GM19043 (cell line): ENCODE measurements around the gene CATSPERE.
A peak's percentile ranks its signal among the peaks of the same experiment; 100 is the strongest.

ENCODE experiments used
- ATAC-seq: cut with Tn5 transposase; IDR thresholded peaks from one replicate; pipeline ENCODE4 v1.9.1; 2021; ENCODE audit warnings: low read depth; ENCODE audit not compliant: unreplicated experiment

Gene CATSPERE

DNA sequence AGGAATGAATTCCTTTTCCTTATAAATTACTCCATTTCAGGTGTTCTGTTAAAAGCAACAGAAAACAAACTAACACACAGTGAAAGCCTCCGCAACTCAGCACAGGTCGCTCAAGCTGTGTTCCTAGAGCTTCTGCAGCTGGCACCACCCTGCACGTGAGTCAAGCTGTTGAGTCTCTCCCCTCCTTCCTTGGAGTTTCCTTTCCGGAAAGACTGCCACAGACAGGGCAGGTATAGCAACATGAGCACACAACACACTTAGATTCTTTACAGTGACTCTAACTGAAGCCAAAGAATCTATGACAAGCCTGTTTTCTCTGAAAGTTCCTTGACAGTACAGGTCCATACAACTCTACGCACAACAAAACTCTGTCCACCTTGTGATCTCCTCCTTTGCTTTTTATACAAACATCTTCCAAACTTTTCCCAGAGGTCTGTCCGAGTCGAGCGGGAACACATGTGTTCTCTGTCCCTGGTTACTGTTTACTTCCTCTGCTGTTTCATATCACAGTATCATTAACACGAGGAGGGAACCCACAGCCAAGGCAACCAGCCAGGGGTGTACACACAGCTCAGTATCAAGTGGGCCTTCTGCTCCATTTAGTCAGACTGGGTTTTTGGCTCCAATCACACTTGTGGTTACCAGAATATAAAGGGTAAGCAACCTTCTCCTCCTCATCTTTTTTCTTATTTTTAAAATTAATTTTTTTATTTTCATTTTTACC, 153.2 kb downstream of the CATSPERE start:
- no peak for ATAC-seq

DNA sequence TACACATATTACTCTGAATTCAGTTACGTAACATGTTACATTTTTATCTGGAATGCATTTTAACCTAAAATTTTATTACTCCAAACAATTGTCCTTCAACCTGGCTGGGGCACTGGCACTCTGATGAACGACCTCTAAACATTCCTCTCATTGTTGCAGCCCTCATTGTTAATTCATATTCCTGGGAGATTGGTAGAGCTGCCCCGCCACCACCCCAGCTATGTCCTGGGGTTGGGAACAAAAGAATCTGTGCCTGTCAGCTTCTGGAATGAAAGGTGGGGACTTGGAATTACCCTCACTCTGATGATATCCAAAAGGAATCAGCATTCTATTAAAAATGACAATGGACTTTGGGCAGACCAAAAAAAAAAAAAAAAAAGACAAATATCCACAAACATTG, 153.8 kb downstream of the CATSPERE start:
- no peak for ATAC-seq

DNA sequence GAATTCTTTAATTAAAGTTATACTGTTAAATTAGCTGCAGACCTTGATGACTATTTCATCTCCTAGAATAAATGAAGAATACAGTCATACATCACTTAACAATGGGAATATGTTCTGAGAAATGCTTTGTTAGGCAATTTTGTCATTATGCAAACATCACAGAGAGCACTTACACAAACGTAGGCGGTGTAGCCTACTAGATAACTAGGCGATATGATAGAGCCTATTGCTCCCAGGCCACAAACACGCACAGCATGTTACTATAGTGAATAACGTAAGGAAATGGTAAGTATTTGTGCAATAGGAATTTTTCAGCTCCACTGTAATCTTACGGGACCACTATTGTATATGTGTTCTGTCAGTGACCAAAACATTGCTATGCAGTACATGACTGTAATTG, 154.2 kb downstream of the CATSPERE start:
- ATAC-seq, result no peak

DNA sequence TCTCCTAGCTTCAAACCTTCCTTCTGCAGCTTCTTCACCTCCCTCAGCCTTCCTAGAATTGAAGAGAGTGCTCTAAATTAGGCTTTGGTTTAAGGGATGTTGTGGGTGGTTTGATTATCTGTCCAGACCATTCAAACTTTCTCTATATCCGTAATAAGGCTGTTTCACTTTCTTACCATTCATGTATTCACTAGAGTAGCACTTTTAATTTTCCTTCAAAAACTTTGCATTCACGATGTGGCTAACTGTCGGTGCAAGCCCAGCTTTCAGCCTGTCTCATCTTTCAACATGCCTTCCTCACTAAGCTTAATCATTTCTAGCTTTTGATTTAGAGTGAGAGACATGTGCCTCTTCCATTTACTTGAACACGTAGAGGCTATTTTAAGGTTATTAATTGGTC, 165.6 kb downstream of the CATSPERE start:
- no peak for ATAC-seq

DNA sequence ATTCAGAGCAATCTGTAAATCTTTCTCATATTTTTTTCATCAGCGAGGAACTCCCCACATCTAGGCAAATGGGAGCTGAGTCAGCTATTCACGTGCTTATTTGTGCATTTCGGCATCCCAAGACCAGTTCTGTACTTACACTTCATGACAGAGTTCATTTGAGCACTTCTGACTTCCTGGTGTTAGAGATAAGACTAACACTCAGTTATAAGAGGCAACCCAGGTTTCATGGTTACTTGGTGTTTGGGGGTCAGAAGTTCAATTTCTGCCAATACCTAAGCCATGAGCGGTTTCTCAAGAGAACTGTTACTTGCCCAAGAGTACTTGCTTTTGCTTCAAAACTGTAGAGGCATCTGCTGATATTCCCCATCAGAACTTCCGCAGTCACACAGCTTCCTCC, 167.7 kb downstream of the CATSPERE start:
- no peak for ATAC-seq

DNA sequence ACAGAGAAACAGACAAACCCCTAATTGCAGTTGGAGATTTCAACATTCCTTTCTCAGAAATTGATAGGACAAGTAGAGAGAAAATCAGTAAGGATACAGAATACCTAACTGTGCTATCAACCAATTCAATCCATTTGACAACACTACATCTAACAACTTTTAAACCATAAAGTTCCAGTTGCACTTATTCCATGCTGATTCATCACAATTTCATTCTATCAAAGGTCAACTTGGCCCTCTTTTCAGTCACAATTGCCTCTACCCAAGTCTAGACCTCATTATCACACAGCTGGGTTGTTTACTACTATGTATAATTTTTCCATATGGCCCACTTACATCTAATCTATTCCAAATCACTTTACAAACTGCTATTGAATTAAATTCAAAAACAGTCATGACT, 172.1 kb downstream of the CATSPERE start:
- no peak for ATAC-seq

DNA sequence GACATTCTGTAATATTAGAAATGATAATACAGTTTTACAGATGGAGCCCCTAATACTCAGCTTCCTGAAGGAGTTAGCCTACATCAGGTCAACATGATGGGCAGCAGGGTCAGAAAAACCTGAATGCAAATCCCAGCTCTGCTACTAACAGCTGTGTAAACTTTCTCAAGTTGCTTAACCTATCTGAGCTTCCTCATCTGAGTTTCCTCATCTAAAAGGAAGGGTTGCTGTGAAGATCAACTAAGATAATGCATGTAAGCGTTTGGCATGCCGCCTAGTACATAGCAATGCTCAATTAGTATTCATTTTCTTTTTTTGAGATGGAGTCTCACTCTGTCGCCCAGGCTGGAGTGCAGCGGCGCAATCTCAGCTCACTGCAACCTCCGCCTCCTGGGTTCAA, 173.5 kb downstream of the CATSPERE start:
- no peak for ATAC-seq

DNA sequence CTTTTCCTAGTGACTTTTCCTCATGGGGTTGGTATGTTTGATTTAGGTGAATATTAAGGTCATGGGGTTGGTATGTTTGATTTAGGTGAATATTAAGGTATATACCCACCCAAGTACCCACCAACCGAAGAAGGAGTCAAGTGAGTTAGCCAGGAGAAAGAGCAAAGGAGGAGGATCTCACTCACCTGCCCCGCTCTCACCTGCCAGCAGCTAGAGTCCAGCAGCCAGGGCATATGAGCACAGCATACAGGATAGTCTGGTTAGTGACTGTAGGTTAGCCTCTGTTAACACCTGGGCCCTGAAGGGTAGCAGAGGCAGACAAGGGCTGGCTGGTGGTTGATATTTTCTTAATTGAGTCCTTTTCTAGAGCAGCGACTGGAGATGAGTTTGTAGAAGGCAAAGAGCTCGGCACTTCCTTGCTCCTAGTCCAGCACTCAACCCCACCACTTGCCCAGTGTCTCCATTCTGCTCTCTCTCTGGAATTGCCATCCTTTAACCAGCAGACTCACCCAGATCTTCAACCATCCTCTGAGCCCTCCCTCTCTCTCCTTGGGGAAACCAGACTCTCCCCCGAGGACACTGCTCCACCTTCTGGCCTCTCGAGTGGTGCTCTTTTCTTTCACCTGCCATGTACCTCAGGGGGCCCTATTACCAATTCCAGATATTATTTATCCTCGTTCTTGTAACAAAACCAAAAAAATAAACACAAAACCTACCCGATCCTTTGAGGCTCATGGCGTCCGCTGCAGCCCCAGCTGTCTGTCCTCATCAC, 175.6 kb downstream of the CATSPERE start:
- no peak for ATAC-seq

DNA sequence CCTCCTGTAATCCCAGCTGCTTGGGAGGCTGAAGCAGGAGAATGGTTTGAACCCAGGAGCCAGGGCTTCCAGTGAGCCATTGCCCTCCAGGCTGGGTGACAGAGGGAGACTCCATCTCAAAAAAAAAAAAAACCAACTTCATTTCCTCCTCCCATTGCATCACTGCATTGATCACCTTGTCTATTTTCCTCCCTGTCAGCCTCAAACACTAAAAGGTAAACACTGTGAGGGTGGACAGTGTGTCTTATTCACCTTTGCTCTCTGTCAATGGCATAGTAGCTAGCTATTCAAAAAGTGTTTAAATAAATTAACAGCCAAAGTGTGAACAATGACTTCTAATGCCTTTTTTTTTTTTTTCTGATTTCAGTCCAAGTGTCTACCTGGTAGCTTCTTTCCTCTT, 178.5 kb downstream of the CATSPERE start:
- ATAC-seq, result no peak

DNA sequence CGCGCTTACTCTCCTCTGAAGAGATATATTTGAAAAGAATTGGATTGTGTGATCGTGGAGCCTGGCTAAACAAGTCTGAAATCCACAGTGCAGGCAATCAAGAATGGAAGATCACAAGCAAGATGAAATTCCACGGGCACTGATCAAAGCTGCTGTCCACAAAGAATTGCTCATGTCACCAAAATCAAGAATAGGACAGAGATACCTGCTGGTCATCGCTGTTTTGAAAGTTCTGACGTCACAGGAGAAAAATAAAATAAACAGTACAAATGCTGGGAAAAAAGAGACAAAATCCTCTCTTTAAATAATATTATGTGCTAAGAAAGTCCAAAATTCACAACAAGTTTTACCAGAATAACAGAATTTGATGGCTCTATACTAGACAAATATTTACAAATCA, 179.8 kb downstream of the CATSPERE start:
- no peak for ATAC-seq

DNA sequence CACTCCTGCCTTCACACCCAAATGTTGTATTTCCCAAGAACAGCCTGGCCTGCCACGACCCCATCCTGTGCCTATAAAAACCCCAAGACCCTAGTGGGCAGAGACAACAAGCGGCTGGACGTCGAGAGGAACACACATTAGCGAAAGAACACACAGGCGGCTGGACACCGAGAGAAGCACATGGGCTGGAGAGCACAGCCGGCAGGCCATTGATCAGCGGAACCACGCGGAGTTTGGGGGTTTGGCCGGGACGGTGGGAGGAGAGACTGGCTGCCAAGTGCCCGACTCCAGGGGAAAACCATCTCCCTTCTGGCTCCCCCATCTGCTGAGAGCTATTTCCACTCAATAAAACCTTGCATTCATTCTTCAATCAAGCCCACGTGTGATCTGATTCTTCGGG, 181.5 kb downstream of the CATSPERE start:
- no peak for ATAC-seq

DNA sequence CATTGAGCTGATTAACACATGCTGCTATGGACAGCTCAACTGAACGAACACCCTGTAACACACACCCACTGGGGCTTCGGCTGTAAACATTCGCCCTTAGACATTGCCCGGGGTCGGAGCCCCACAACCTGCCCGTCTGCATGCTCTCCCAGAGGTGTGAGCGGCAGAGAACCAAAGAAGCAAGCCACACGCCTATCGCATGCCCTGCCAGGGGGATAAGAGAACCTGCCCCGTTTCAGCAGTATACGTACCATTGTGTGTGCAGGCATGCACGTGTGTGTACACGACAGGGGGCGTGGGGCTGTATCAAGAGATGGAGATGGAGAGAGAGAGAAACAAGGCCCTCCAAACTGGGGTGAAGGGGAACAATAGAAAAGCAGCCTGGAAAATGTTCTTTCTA, 181.9 kb downstream of the CATSPERE start:
- no peak for ATAC-seq

DNA sequence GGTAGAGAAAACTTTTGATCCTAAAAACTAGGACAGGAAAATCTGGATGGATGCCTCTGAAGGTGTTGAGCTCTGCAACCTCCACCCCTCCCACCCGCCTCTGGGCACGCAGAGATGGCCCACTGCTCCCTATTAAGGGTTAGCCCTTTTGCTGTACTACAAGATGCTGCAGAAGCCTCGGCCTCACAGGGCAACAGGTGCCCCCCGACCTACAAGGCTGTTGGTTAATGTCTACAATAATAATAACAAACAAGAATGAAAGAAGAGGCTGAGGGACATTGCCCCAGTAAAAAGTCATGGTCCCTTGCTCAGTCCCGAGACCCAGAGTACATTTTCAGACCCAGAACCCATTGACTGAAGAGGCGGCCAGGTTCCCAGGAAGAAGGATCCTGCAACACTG, 184.3 kb downstream of the CATSPERE start:
- no peak for ATAC-seq

DNA sequence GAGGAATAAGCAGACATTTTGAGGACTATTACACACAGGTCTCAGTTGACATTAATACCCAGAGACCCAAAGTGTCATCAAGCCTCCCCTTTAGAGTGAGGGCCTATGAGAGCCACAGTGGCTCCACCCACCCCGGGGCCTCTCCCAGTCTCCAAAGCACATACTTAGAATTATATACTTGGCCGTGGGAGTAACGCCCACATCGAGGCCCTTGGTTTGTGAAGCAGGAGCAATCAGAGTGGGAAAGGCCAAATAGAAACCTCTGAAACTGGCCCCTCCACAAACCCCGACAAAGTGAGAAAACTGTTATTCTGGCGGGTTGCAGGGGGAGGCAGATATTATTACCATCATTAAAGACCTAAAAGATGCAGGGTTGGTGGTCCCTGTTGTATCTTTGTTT, 184.8 kb downstream of the CATSPERE start:
- no peak for ATAC-seq

DNA sequence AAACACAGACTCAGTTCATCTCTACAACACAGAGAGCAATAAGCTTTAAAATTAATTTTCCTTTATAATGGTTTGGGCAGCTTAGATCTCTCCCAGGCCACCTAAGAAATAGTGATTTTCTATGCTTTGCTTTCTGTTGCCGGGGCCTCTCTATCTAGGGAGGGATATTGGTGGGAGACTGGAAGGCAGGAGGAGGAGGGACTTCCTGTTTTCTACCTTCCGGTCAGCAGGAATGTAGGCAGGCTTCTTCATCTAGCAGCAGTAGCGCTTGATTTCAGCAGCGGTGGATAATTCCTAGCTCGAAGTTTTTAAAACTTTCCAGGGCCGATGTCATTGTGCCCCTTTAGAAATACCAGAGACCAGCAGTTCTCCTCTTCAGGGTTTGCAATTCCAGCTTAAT, 186.7 kb downstream of the CATSPERE start:
- no peak for ATAC-seq

DNA sequence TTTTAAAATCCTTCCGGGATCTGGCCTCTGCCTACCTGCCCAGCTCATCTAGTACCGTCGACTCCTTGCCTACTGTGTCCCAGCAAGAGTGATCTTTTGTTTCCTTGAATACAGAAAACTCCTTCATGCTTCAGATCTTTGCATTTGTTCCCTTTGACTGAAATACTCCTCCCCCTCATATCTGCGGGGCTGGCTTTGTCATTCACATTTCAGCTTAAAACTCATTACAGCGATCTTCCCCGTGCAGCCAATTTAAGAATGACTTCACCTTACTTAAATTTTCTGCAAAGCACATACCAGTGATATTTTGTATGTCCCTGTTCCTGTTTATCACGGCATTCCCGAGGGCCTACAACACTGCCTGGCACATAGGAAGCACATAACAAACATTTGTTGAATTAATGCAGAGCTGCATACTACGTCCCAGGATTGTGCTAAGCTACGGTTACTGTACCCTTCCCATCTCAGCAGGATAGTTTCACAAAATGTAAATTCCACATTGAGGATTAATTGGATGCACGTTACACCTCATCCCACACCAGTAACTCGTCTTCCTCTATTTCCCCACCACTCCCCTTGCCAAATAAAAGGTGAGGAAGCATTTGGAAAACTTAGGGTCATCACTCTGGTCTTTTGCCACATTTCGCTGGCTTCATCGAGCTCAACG, 191.0 kb downstream of the CATSPERE start:
- ATAC-seq, result no peak

DNA sequence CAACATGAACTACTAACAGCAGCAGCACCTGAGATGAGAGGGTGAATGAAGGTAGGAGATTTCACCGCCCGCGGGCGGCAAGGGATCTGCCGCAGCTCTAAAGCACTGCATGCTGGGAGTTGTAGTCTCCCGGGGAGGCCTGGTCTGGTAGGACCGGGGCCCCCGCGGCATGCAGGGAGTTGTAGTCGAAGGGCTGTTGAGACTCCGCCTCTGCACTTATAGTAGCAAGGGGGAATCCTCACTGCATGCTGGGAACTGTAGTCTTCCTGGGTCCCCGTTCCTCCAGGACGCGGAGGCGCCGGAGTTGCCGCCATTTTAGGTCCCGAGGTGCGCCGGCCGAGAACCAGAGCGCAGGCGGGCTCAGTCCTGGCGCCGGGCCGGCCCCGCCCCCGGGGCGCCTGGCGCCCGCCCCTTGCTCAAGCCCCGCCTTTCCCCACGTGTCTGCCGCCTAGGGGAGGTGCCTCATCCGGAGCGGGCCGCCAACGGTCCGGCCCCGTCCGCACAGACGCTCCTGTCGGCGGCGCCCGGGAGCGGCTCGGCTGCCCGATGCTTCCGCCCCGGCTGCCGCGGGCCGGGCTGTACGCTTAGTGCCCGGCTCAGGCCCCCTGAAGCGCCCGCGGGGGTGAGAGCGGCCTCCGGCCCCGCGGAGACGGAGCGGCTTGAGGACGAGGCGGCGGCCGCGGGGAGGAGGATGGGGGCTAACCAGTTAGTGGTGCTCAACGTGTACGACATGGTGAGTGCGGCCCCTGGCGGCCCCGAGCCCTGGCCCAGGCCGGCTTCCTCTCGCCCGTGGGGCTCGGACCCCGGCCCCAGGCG, 191.8 kb downstream of the CATSPERE start, which contains the start of gene DESI2:
DESI2 (plus strand) TSS at position 504 of the 816 bp plus-strand sequence; CDS start at position 692, 188 bp downstream.
- peak; percentile 94 for ATAC-seq

DNA sequence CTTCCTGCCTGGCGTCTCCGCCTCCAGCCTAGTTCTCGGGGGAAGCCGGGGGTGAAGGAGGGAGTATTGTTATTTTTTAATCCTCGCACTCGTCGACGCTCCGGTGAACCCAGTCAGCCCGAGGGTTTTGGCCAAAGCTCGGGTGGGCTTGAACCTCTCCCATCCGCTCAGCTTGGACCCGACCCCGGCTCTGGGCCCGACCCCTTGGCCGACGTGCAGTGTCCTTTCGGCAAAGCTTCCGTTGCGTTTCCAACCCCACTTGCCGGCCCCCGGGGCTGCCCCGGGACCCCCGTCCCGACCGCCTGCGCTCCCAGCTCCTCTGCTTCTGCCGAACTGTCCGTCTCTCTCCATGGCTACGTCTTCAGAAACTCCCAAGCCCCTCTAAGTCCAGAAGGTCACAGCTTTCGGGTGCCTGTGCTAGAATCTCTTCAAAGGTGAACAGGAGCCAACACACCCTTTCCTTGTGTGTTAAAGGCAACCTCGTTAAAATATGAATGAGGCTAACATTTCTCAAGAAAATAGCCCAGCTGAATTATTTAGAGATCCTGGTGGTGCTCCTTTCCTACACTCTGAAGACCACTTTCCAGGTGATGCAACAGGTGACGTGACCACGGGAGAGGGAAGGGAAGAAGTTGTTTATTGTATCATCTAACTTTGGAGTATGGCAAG, 192.5 kb downstream of the CATSPERE start:
- no peak for ATAC-seq

DNA sequence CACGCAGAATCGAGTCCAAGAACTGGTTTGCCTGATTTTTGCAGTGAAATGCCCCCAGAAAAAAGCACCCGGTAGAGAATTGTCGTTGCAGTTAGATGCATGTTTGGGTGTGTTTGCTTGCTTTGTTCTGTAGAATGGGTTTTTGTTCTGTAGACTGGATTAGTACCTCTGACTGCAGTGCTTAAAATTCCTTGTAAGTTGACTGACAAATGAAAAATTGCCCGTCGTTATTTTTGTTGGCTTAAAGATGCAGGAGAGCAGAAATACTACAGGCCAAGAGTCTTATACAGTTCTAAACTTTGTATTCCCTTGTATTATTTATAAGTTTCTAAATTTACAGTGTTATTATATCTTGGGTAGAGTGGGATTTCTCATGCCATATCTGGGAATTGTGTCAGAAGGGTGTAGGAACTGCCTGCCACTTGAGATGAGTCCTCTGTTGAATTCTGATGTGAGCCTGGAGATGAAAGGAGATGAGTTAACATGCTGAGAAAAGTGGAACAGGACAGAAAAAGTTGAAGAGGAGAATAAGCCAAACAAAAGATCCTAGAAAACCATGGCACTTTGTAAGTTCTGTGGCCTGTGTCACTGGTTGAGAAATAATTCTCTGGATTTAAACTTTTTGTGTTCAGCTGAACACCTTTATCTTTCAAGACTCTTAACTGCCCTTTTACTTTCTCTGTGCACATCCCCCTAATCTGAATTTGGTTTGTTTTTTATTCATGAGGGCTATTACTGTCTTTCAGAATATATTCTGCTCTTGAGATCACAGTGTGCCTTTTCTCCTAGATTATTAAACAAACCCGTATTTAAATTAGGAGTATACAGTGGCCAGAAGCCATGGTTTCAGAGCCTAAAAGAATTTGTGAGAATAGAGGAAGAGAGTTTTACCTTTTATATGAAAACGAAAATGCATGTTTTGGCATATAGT, 193.3 kb downstream of the CATSPERE start:
- ATAC-seq, result no peak
